ENCODE data around the gene GIPC2.
"Not testable (repeated sequence)": the region's sequence is repeated elsewhere in the genome, so short reads cannot be mapped to it uniquely, and the experiment has no call there.

Gene GIPC2

GRCh38 chr1:78038071-78038470 is 7.7 kb upstream of the GIPC2 start:
- FAIRE-seq = no peak

GRCh38 chr1:78038491-78038939 is 7.3 kb upstream of the GIPC2 start:
- FAIRE-seq = no peak

GRCh38 chr1:78040484-78041089 is 5.2 kb upstream of the GIPC2 start:
- FAIRE-seq = no peak

GRCh38 chr1:78043436-78043835 is 2.3 kb upstream of the GIPC2 start:
- FAIRE-seq = no peak

GRCh38 chr1:78044796-78045562 is 787 bp upstream of the GIPC2 start:
- no peak for FAIRE-seq

- FAIRE-seq = no peak
These were observed 222 bp upstream of the GIPC2 start for GRCh38 chr1:78045563-78045925.

GRCh38 chr1:78047106-78047505 is 1.3 kb downstream of the GIPC2 start:
- no peak for FAIRE-seq

GRCh38 chr1:78047631-78048030 is 1.9 kb downstream of the GIPC2 start:
- no peak for FAIRE-seq

- no peak for FAIRE-seq
These were observed 2.7 kb downstream of the GIPC2 start for GRCh38 chr1:78048446-78048845.

GRCh38 chr1:78049396-78049795 is 3.6 kb downstream of the GIPC2 start:
- no peak for FAIRE-seq

- FAIRE-seq = peak; percentile 43
These were observed 5.2 kb downstream of the GIPC2 start for GRCh38 chr1:78051005-78051404.

GRCh38 chr1:78052685-78053405 is 7.1 kb downstream of the GIPC2 start:
- FAIRE-seq = no peak

- no peak for FAIRE-seq
These were observed 7.7 kb downstream of the GIPC2 start for GRCh38 chr1:78053498-78053897.

- no peak for FAIRE-seq
These were observed 8.8 kb downstream of the GIPC2 start for GRCh38 chr1:78054559-78054958.

GRCh38 chr1:78054972-78055371 is 9.2 kb downstream of the GIPC2 start:
- no peak for FAIRE-seq

- no peak for FAIRE-seq
These were observed 9.9 kb downstream of the GIPC2 start for GRCh38 chr1:78055565-78056132.

GRCh38 chr1:78058670-78059069 is 12.9 kb downstream of the GIPC2 start:
- FAIRE-seq = no peak

GRCh38 chr1:78060857-78061563 is 15.2 kb downstream of the GIPC2 start:
- no peak for FAIRE-seq

- FAIRE-seq = no peak
These were observed 16.2 kb downstream of the GIPC2 start for GRCh38 chr1:78061825-78062523.

- FAIRE-seq = not testable (repeated sequence)
These were observed 19.1 kb downstream of the GIPC2 start for GRCh38 chr1:78064886-78065285.

GRCh38 chr1:78068681-78069283 is 23.0 kb downstream of the GIPC2 start:
- FAIRE-seq = no peak

- FAIRE-seq = no peak
These were observed 24.0 kb downstream of the GIPC2 start for GRCh38 chr1:78069784-78070183.
